ENCODE data around the gene KRTAP10-5. TPM values are rescaled to one million over a fixed set of nuclear protein-coding genes. Genes with fewer than 3 reads are reported as not detected.

KRTAP10-5 gene
- total RNA-seq, 1 experiment from 2014 or later, result not detected

GRCh38 chr21:44599264-44600029 lies 19.0 kb upstream of the KRTAP10-5 start:
- peaks cover 8% of the 10 kb centered on the region for H3K27me3 Mint-ChIP-seq (ENCODE audit: insufficient read depth, unreplicated experiment)
- TF ChIP-seq CTCF (IDR thresholded peaks at IDR 0.05; ENCODE audit: insufficient read depth in 1 of 2, low read depth in 1 of 2, low read length in 1 of 2, severe bottlenecking in 1 of 2, unreplicated experiment in 1 of 2), result no peak
- no peak overlapping the region for H3K27ac Mint-ChIP-seq (ENCODE audit: unreplicated experiment)
- Histone ChIP-seq H3K4me1 (no peaks in the 10 kb centered on the region), H3K27me3 (replicated peaks; ENCODE audit: control insufficient read depth, insufficient read depth, low read length) (no peaks in the 10 kb centered on the region), H3K4me3 (ENCODE audit: low read depth, low read length) (no peak overlapping the region), H3K36me3 (ENCODE audit: control insufficient read depth, insufficient read depth, low read length) (no peaks in the 10 kb centered on the region), H3K9me3 (no peaks in the 10 kb centered on the region)
- POLR2A ChIA-PET, result no interaction called here
- H3K4me1 Mint-ChIP-seq (ENCODE audit: low read depth, unreplicated experiment), result peaks cover 7% of the 10 kb centered on the region
- no peak overlapping the region for H3K4me3 Mint-ChIP-seq (ENCODE audit: unreplicated experiment)
- DNase-seq, result no peak
- no TSS peak for BruUV-seq (replicated peaks)
- no peaks in the 10 kb centered on the region for H3K36me3 Mint-ChIP-seq (ENCODE audit: insufficient read depth, unreplicated experiment)
- intact Hi-C loops (cut with micrococcal nuclease; ENCODE audit: unreplicated experiment), result no loop called here
- CTCF ChIA-PET, result no interaction called here
- H3K9me3 Mint-ChIP-seq (ENCODE audit: unreplicated experiment), result peaks cover 18% of the 10 kb centered on the region

GRCh38 chr21:44598061-44598460 lies 17.7 kb upstream of the KRTAP10-5 start:
- H3K9me3 ChIP-seq, result no peaks in the 10 kb centered on the region
- Mint-ChIP-seq H3K27me3 (ENCODE audit: insufficient read depth, unreplicated experiment) (peaks cover 8% of the 10 kb centered on the region), H3K4me3 (ENCODE audit: unreplicated experiment) (no peak overlapping the region), H3K9me3 (ENCODE audit: unreplicated experiment) (peaks cover 18% of the 10 kb centered on the region), H3K4me1 (ENCODE audit: low read depth, unreplicated experiment) (peaks cover 7% of the 10 kb centered on the region), H3K36me3 (ENCODE audit: insufficient read depth, unreplicated experiment) (no peaks in the 10 kb centered on the region), H3K27ac (ENCODE audit: unreplicated experiment) (no peak overlapping the region)
- intact Hi-C loops (cut with micrococcal nuclease; ENCODE audit: unreplicated experiment), result no loop called here
- no TSS peak for BruUV-seq (replicated peaks)
- ChIA-PET CTCF (no interaction called here), POLR2A (no interaction called here)
- no peak overlapping the region for H3K4me3 ChIP-seq (ENCODE audit: low read depth, low read length)
- no peak for TF ChIP-seq CTCF (IDR thresholded peaks at IDR 0.05; ENCODE audit: insufficient read depth in 1 of 2, low read depth in 1 of 2, low read length in 1 of 2, severe bottlenecking in 1 of 2, unreplicated experiment in 1 of 2)
- no peaks in the 10 kb centered on the region for H3K4me1 ChIP-seq
- no peak for DNase-seq
- H3K36me3 ChIP-seq (ENCODE audit: control insufficient read depth, insufficient read depth, low read length), result no peaks in the 10 kb centered on the region
- H3K27me3 ChIP-seq (replicated peaks; ENCODE audit: control insufficient read depth, insufficient read depth, low read length), result no peaks in the 10 kb centered on the region

GRCh38 chr21:44596068-44596725 lies 15.8 kb upstream of the KRTAP10-5 start:
- Mint-ChIP-seq H3K36me3 (ENCODE audit: insufficient read depth, unreplicated experiment) (no peaks in the 10 kb centered on the region), H3K9me3 (ENCODE audit: unreplicated experiment) (peaks cover 18% of the 10 kb centered on the region), H3K4me3 (ENCODE audit: unreplicated experiment) (no peak overlapping the region), H3K27me3 (ENCODE audit: insufficient read depth, unreplicated experiment) (peaks cover 4% of the 10 kb centered on the region), H3K27ac (ENCODE audit: unreplicated experiment) (no peak overlapping the region), H3K4me1 (ENCODE audit: low read depth, unreplicated experiment) (peaks cover 7% of the 10 kb centered on the region)
- BruUV-seq (replicated peaks), result no TSS peak
- no peak for TF ChIP-seq CTCF (IDR thresholded peaks at IDR 0.05; ENCODE audit: insufficient read depth in 1 of 2, low read depth in 1 of 2, low read length in 1 of 2, severe bottlenecking in 1 of 2, unreplicated experiment in 1 of 2)
- ChIA-PET POLR2A (no interaction called here), CTCF (no interaction called here)
- H3K27me3 ChIP-seq (replicated peaks; ENCODE audit: control insufficient read depth, insufficient read depth, low read length), result no peaks in the 10 kb centered on the region
- no peaks in the 10 kb centered on the region for H3K36me3 ChIP-seq (ENCODE audit: control insufficient read depth, insufficient read depth, low read length)
- H3K4me1 ChIP-seq, result no peaks in the 10 kb centered on the region
- H3K9me3 ChIP-seq, result no peaks in the 10 kb centered on the region
- intact Hi-C loops (cut with micrococcal nuclease; ENCODE audit: unreplicated experiment), result no loop called here
- DNase-seq, result no peak
- no peak overlapping the region for H3K4me3 ChIP-seq (ENCODE audit: low read depth, low read length)

All from Caco-2 (cell line).